Renal cortex interstitium (tissue), 11 donors: ENCODE results near the gene SLC6A19. TPM values are rescaled to one million over a fixed set of nuclear protein-coding genes. Genes with fewer than 3 reads are reported as not detected.
"Not testable (repeated sequence)": the region's sequence is repeated elsewhere in the genome, so short reads cannot be mapped to it uniquely, and the experiment has no call there.

Experiments used
- DNase-seq, 11 donors: peaks; one replicate each; pipeline ENCODE4 v3.0.0-alpha.2; 2013; ENCODE audit warnings: low read depth in 9 of 11, low spot score in 4 of 11; ENCODE audit errors: extremely low read depth in 1 of 11
- polyA plus RNA-seq, 3 donors: library from polyadenylated mRNA; unstranded; fragments of 120-200 nt; gene quantifications; one replicate each; pipeline ENCODE4 v1.2.1, GENCODE V29; 2013; ENCODE audit not compliant: insufficient read length in 3 of 3

SLC6A19 gene
- polyA plus RNA-seq, 3 donors, result 51.8 to 83.3 (median 56.1) TPM

DNA sequence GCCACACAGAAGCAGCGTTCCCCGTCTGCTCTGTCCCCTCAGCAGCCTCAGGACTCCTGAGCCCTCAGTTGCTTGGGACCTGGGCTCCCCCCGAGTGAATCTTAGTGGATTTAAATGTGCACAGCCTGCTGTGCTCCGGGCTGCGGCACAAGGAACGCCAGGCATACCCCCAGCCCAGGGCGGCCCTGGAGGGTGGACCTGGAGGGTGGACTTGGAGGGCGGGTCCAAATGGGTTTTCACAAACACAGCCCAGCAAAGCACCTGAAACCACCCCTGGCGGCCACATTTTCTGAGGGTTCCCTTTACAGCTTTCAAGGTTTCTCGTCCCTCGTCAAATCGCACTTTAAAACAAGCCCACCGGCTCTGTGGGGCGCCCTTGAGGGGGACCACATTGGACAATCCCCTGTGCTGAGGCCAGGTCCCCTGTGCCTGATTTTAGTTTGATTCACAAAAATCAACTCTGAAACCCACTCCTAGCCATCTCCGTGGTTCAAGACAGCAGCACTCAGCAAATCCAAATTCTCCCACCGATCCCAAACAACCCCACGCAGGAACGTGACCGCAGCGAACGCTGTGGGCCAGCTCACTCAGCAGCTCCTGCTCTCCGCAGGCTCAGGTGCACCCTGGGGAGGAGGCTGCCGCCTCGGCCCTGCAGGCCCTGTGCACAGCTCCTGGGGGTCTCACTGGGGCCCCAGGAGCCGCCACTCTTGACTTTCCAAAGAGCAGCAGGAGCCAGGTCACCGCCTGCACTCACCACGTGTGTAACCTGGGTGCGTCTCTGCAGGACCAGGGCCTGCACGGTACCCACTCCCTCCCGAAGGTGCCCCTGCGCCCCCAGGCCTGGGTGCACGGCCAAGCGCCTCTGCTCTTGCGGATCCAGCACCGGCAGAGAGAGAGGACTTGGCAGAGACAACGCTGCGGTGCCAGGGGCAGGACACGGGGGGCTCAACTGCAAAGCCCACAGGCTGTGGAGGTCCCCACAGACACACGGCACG is 64.4 kb downstream of the SLC6A19 start:
- DNase-seq, result no peak

DNA sequence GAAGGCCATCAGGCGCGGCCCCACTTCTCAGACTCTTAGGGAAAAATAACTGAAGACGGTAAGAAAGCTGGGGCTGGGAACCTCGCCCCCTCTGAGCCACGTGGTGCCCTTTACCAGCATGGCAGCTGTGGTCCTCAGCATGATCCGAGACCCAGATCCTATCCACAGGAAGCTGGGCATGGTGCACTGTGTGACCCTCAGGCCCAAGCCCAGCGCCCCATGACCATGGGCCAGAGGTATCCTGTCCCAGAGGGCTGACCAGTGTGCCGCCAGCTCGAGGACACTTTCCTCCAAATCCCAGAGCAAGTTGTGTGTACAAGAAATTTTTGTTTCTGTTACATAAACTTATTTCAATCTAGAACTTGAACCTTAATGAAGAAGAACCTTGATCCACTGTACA is 65.4 kb downstream of the SLC6A19 start:
- DNase-seq, result no peak

DNA sequence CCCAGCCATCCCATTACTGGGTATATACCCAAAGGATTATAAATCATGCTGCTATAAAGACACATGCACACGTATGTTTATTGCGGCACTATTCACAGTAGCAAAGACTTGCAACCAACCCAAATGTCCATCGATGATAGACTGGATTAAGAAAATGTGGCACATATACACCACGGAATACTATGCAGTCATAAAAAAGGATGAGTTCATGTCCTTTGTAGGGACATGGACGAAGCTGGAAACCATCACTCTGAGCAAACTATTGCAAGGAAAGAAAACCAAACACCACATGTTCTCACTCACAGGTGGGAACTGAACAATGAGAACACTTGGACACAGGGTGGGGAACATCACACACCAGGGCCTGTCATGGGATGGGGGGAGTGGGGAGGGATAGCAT is 66.1 kb downstream of the SLC6A19 start:
- DNase-seq, result not testable (repeated sequence)

GRCh38 chr5:1268056-1268455 is 66.7 kb downstream of the SLC6A19 start:
- DNase-seq, result no peak

DNA sequence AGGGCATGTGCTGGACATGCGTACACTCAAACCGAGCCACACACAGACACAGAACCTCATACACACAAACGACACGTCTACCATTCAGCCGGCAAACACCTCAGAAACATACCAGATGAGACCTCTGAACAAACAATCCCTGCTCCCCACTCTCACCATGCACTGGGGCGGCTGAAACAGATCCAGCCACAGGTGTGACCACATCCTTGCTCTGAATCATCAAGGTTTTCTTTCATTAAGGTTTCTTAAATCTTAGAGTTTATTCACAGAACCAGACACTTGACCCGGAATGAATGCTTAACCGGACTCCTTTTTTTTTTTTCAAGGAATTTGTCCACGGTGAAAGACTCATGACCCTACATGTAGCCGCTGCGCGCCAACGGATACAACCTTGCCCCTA is 67.3 kb downstream of the SLC6A19 start:
- no peak for DNase-seq

GRCh38 chr5:1270426-1270825 is 69.0 kb downstream of the SLC6A19 start:
- DNase-seq, result no peak

DNA sequence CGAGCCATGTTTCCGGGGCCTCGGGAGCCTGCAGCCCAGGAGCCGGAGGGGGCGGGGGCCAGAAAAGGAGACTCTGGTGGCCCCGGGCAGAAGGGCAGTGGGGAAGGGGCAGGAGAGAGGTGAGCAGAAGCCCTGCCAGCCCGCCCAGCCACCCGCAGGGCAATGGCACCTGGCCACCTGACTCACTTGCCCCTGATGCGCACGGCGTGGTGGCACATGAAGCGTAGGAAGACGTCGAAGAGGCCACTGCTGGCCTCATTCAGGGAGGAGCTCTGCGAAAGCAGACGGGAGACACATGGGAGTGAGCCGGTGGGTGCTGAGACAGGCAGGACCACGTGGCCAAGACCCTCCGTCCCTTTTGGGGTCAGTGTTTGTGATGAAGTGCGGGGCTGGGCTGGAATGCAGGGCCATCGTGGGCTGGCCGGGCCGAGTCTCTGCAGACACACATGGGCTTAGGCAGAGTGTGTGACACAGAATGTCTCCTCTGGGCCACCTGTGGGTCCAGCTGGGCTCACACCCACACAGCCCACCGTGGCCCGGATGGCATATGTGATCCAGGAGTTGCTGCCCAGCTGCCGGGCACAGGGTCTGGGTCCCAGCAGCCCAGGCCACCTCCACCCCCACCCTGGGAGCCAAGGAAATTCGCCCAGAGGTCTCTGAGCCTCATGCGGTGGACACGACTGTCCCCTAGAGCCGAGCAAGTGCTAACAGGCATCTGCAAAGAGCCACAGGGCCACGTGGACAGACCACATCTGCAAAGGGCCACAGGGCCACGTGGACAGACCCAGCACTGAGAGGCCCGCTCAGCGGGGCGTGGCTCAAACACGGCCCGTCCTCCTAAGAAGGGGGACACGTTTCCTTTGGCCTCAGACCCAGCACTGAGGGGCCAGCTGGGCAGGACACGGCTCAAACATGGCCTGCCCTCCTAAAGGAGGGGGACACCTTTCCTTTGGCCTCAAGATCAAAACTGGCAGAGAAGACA is 69.8 kb downstream of the SLC6A19 start:
- DNase-seq, result no peak

DNA sequence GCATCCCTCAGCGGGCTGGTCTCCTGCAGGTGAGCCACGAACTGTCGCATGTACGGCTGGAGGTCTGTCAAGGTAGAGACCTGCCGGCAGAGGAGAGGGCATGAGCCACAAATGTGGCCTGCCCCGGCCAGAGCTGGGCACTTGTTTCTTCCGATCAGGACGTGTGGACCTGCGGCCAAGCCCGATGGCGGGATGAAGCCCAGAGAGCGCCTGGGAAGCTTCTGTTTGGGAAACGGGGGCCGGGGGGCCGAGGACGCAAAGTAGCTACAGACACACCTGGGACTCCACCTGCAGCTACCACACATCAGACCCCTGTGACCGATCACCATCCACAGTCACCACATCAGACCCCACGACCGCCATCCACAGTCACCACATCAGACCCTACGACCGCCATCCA is 70.8 kb downstream of the SLC6A19 start:
- no peak for DNase-seq

DNA sequence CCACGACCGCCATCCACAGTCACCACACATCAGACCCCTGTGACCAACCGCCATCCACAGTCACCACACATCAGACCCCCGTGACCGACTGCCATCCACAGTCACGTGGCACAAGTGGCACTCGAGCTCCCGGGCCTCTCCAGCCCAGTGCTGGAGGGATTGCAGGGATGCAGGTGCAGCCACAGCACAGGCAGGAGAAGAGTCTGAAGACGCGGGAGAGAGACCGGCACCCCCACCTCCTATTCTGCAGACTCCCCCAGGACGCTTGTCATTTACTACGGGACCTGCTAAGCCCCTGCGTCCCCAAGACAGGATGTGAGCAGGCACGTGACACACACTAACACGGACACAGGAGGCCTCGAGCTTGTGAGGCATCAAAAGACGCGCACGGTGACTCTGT is 72.3 kb downstream of the SLC6A19 start:
- no peak for DNase-seq

- DNase-seq, result no peak
Measured at GRCh38 chr5:1274471-1274870, 73.1 kb downstream of the SLC6A19 start.

Other genes with a start within 250 kb of the SLC6A19 start
- gene NKD2, start 192.8 kb upstream of the SLC6A19 start, polyA plus RNA-seq, result 10 to 100 TPM; 10.5 to 29.6 (median 17.9) TPM
- 10 to 100 TPM; 33.2 to 51.6 (median 46.1) TPM for gene SLC12A7, start 89.5 kb upstream of the SLC6A19 start, polyA plus RNA-seq
- gene SLC6A18, start 23.8 kb downstream of the SLC6A19 start, polyA plus RNA-seq, result 1 to 10 TPM in 2 of 3 donors, under 1 TPM in 1; 0.12 to 4.6 (median 3.4) TPM
- gene TERT, start 93.5 kb downstream of the SLC6A19 start, polyA plus RNA-seq, result under 1 TPM; 0.36 to 0.67 (median 0.56) TPM
- 100 to 1,000 TPM; 124 to 129 (median 127) TPM for gene CLPTM1L, start 143.5 kb downstream of the SLC6A19 start, polyA plus RNA-seq
- gene SLC6A3, start 243.8 kb downstream of the SLC6A19 start, polyA plus RNA-seq, result under 1 TPM; 0.24 to 0.45 (median 0.31) TPM